GM21360 (cell line): Measurements from ENCODE around the gene PTPRN2.
"Not testable (repeated sequence)": the region's sequence is repeated elsewhere in the genome, so short reads cannot be mapped to it uniquely, and the experiment has no call there.

ENCODE experiments used
- ATAC-seq: cut with Tn5 transposase; IDR thresholded peaks from one replicate; pipeline ENCODE4 v1.9.1; 2021; ENCODE audit warnings: mild to moderate bottlenecking, moderate library complexity; ENCODE audit not compliant: unreplicated experiment

PTPRN2 gene

GRCh38 chr7:157675427-157675927, 912.1 kb downstream of the PTPRN2 start:
- no peak for ATAC-seq

- no peak for ATAC-seq
Measured at GRCh38 chr7:157674715-157675426, 912.8 kb downstream of the PTPRN2 start.

GRCh38 chr7:157674027-157674714, 913.5 kb downstream of the PTPRN2 start:
- no peak for ATAC-seq

GRCh38 chr7:157673573-157673972, 914.0 kb downstream of the PTPRN2 start:
- no peak for ATAC-seq

GRCh38 chr7:157671358-157672255, 916.0 kb downstream of the PTPRN2 start:
- no peak for ATAC-seq

- ATAC-seq = no peak
Measured at GRCh38 chr7:157670490-157671357, 916.9 kb downstream of the PTPRN2 start.

- no peak for ATAC-seq
Measured at GRCh38 chr7:157669768-157670351, 917.8 kb downstream of the PTPRN2 start.

- no peak for ATAC-seq
Measured at GRCh38 chr7:157668884-157669767, 918.5 kb downstream of the PTPRN2 start.

GRCh38 chr7:157668221-157668883, 919.3 kb downstream of the PTPRN2 start:
- ATAC-seq = no peak

GRCh38 chr7:157667731-157668130, 919.9 kb downstream of the PTPRN2 start:
- no peak for ATAC-seq

GRCh38 chr7:157667261-157667660, 920.4 kb downstream of the PTPRN2 start:
- no peak for ATAC-seq

- no peak for ATAC-seq
Measured at GRCh38 chr7:157666530-157667040, 921.0 kb downstream of the PTPRN2 start.

GRCh38 chr7:157665634-157665988, 922.0 kb downstream of the PTPRN2 start:
- not testable (repeated sequence) for ATAC-seq

- ATAC-seq = no peak
Measured at GRCh38 chr7:157664871-157665633, 922.6 kb downstream of the PTPRN2 start.

- ATAC-seq = no peak
Measured at GRCh38 chr7:157664034-157664433, 923.6 kb downstream of the PTPRN2 start.

- ATAC-seq = no peak
Measured at GRCh38 chr7:157662981-157663716, 924.5 kb downstream of the PTPRN2 start.
